Measurements from ENCODE around the gene TREML2. TPM values are rescaled to one million over a fixed set of nuclear protein-coding genes. Genes with fewer than 3 reads are reported as not detected.
A peak's percentile ranks its signal among the peaks of the same experiment; 100 is the strongest.

The TREML2 gene
- total RNA-seq, 1 donor = not detected

GRCh38 chr6:41187924-41188886, 12.7 kb downstream of the TREML2 start:
- no peak for DNase-seq (ENCODE audit: low read depth)
- TF ChIP-seq, protein P1, sequence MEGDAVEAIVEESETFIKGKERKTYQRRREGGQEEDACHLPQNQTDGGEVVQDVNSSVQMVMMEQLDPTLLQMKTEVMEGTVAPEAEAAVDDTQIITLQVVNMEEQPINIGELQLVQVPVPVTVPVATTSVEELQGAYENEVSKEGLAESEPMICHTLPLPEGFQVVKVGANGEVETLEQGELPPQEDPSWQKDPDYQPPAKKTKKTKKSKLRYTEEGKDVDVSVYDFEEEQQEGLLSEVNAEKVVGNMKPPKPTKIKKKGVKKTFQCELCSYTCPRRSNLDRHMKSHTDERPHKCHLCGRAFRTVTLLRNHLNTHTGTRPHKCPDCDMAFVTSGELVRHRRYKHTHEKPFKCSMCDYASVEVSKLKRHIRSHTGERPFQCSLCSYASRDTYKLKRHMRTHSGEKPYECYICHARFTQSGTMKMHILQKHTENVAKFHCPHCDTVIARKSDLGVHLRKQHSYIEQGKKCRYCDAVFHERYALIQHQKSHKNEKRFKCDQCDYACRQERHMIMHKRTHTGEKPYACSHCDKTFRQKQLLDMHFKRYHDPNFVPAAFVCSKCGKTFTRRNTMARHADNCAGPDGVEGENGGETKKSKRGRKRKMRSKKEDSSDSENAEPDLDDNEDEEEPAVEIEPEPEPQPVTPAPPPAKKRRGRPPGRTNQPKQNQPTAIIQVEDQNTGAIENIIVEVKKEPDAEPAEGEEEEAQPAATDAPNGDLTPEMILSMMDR (IDR thresholded peaks at IDR 0.05; ENCODE audit: insufficient read depth, low read depth, low read length) = no peak
- no peak overlapping the region for H3K4me3 ChIP-seq (ENCODE audit: low read depth, low read length)

GRCh38 chr6:41186031-41186562, 14.9 kb downstream of the TREML2 start:
- TF ChIP-seq, protein P1 (IDR thresholded peaks at IDR 0.05; ENCODE audit: insufficient read depth, low read depth, low read length) = no peak
- no peak overlapping the region for H3K4me3 ChIP-seq (ENCODE audit: low read depth, low read length)
- no peak for DNase-seq (ENCODE audit: low read depth)

DNA sequence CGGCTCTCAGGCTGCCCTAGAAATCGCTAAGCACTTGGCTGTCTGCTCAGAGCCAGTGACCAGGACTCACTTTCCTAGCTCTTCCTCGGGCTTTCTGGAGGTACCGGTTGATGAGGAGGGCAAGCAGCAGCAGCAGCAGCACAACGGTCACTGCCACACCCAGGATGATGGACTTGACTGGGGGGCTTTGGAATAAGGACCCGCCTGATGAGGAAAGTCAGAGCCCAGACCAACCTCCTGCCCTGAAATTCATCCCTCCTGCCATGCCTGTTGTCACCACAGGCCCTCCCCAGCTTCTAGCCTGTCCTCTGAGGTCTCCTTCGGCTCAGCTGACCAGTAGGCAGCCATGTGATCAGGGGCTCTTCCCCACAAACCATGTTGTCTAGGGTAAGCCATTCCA, 16.2 kb downstream of the TREML2 start:
- H3K4me3 ChIP-seq (ENCODE audit: low read depth, low read length) = no peak overlapping the region
- no peak for DNase-seq (ENCODE audit: low read depth)
- TF ChIP-seq, protein P1 (IDR thresholded peaks at IDR 0.05; ENCODE audit: insufficient read depth, low read depth, low read length) = no peak

- peak; percentile 62 for DNase-seq (ENCODE audit: low read depth)
- TF ChIP-seq, protein P1 (IDR thresholded peaks at IDR 0.05; ENCODE audit: insufficient read depth, low read depth, low read length) = peak; percentile 76
- no peak overlapping the region for H3K4me3 ChIP-seq (ENCODE audit: low read depth, low read length)
Observed at GRCh38 chr6:41182069-41183034, 18.6 kb downstream of the TREML2 start.

GRCh38 chr6:41181566-41181965, 19.4 kb downstream of the TREML2 start:
- TF ChIP-seq, protein P1 (IDR thresholded peaks at IDR 0.05; ENCODE audit: insufficient read depth, low read depth, low read length) = no peak
- DNase-seq (ENCODE audit: low read depth) = no peak
- H3K4me3 ChIP-seq (ENCODE audit: low read depth, low read length) = no peak overlapping the region

- H3K4me3 ChIP-seq (ENCODE audit: low read depth, low read length) = no peak overlapping the region
- TF ChIP-seq, protein P1 (IDR thresholded peaks at IDR 0.05; ENCODE audit: insufficient read depth, low read depth, low read length) = no peak
- DNase-seq (ENCODE audit: low read depth) = no peak
Observed at GRCh38 chr6:41179163-41179562, 21.8 kb downstream of the TREML2 start.
